GM18502 (cell line): ENCODE results near the gene GRID1.
"Not testable (repeated sequence)": the region's sequence is repeated elsewhere in the genome, so short reads cannot be mapped to it uniquely, and the experiment has no call there.

Experiments used
- ATAC-seq: cut with Tn5 transposase; IDR thresholded peaks from one replicate; pipeline ENCODE4 v1.9.1; 2021; ENCODE audit warnings: mild to moderate bottlenecking; ENCODE audit not compliant: unreplicated experiment, poor library complexity

GRID1 gene

DNA sequence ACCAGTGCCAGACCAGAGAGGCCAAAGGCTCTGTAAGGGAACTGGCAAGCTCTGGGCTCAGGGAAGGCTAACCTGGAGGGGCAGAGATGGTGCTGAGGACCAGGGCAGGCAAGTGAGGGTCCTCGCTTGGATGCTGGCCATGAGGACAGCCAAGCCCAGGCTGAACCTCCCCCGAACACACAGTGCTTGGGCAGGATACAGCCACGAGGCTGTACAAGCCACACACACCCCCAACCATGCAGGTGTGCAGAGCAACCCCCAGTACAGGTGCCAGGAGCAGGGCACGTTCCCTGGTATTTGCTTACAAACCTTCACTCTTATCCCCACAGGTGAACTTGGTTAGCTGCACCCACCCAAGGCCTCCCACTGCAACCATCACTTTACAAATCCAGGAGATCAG is 185.7 kb downstream of the GRID1 start:
- ATAC-seq: no peak

DNA sequence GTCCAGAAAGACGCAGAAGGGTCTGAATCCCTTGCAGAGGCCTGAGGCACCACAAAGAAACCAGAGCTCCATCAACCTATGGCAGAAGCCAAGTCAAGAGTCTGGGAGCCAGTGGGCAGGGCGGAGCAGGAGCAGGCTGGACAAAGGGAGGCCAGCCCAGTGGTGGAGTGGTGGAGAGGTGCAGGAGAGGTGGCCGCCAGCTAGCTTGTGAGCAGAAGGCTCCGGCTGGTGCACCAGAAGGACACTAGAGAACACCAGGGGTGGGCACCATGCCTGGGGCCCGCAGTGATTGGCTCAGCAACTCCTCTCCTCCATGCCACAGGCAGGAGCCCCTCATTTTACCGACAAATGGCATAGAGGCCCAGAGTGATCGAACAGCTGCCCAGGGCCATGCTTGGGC is 186.6 kb downstream of the GRID1 start:
- no peak for ATAC-seq

DNA sequence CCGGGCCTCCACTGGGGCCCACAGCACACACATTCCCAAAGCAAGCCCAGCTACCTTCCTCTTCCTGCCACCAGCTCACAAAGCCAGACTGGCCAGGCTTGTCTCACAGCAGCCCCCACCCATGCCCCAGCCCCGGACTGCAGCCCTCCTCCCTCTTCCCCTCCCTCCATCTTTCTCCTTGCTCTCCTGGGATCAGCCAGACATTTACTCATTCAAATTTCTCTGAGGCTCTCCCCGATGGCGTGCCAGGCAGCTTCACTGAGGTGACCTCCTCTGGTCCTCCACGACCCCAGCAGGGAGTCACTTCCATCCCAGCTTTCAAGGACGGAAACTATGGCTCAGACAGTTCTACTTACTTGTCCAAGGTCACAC is 187.5 kb downstream of the GRID1 start:
- no peak for ATAC-seq

DNA sequence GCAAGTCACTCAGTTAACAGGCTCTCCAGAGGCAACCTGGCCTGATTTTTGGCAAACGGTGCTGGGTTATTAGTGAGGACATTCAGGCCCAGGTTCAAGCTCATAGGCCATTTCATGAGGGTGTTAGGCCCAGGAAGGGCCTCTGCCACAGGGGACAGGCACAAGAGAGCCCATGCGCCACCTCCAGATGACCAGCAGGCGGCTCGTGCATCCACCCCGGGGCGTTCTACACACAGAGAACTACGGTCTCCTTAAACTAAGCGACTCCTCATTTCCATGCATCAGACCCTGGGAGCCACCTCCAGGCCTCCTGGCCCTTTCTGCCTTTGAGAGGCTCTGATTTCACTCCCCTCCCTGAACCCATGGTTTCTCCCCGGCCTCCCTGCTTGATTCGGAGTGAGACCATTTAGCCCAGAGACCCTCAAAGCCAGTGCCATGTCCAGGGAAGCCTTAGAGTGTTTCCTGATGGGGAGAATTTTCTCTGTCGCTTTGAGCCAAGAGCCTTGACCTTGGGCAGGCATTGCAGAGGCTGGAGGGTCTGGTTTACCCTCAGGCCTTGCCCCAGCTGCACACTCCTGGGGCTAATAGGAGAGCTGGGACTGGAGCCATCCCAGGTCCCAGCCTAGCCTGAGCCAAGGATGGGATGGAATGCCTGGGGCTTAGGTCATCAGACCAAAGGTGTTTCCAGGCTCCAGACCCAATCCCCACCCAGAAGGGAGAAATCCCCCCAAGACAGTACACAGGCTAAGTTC is 188.0 kb downstream of the GRID1 start:
- ATAC-seq: no peak

DNA sequence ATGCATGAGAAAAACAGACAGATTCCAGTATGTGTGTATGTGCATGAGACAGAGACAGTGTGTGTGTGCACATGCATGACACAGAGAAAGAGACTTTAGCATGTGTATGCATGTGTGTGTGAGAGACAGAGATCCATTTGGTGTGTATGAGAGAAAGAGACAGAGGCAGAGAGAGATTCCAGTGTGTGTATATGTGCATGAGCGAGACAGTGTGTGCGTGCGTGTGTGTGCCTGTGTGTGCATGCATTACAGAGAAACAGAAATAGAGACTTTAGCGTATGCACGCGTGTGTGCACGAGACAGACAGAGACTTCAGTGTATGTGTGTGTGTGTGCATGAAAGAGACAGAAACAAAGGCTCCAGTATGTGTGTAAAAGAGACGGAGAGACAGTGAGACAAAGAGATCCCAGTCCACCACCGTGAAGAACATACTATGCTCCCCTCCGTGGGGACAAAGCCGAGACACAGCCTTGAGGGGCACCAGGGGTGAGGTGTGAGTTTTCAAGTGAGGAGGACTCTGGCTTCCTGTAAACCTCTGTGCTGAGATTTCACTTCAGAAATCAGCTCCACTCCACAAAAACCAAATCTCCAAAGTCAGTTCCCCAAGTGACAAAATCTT is 188.9 kb downstream of the GRID1 start:
- no peak for ATAC-seq

DNA sequence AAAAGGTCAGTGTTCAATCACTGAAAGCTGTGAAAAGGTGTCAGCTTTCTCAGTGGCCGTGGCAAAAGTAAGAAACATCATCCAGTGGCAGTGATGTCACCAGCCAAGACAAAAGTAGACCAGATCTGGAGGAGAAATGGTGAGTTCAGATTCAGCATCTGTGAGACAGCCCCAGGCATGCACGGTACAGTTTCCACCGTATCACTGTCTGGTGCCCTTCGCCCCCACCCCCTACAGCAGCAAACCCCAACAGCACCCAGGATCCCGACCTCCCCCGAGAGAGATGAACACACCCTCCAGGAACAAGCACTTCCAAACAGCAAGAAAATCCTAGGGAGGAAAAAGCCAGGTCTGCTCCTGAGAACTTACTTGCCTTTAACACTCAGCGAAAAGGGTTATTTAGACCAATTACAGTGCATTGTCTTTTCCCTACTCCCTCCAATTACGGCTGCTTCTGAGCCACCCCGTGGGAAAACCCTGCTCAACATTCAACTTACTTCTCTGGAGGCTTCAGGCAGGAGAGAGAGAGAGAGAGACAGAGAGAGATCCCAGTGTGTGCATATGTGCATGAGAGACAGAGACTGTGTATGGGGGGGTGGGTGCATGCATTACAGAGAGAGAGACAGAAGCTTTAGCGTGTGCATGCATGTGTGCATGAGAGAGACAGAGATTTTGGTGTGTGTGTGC is 189.6 kb downstream of the GRID1 start:
- ATAC-seq: no peak

DNA sequence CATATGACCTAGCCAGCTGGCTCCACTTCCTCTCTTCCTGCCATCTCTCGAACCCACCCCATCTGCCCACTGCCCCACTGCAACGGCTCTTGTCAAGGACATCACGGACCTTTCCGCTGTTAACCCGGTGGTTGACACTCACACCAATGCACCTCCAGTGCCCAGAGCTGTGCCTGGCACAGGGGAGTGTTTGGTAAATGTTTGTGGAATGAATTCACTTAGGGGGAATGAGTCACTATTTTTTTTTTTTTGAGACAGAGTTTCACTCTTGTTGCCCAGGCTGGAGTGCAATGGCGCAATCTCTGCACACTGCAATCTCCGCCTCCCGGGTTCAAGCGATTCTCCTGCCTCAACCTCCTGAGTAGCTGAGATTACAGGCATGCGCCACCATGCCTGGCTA is 191.1 kb downstream of the GRID1 start:
- ATAC-seq: not testable (repeated sequence)

DNA sequence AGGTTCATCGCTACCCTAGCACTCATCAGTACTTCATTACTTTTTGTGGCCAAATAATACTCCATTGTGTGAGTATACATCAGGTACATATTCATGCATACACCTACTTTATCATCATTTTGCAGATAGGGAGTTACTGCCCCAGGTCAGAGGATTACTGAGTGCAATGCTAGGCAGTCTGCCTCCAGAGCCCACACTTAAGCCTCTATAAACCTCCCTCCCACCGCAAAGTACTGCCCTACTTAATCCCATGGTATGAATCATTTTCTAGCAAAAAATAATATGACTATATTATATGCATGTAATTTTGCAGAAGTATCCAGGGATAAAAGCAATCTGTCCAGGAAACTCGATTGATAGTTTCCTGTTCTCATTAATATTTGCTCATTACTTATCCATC is 194.3 kb downstream of the GRID1 start:
- no peak for ATAC-seq

DNA sequence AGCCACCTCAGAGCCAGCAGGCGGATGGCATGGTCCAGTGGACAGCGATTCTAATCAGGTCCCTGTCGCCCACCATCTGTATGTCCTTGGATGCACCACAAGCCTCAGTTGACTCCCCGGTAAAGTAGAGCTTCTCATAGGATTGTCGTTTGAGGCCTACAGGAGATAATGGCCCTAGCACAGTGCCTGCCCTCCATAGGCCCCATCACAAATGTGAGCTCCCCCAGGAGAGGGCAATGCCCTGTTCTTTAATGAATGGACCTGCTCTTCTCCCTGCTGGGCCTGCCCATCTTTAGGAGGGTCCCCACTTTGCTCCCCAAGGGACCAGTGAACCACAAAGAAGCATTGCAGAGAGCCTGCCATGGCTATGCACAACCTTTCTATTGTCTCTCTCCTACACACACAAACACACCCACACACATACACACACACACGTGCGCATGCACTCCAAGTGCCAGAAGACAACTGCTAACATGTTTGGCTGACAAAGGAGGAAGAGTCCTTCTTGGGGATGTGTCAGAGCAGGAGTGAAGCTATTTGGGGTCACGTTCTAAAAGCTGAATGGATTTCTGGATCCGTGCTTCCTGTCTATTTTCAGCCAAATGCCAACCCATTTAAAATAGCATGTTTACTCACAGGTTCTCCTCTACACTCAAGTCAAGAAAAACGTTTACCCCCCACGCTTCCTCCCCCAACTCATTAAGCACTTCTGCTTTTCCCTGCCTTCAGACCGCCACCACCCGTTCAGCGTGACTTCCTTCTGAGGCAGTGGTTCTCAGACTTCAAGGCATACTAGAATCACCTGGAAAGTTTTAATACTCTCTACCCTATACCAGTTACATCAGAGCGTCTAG is 196.1 kb downstream of the GRID1 start:
- peak; percentile 69 for ATAC-seq

DNA sequence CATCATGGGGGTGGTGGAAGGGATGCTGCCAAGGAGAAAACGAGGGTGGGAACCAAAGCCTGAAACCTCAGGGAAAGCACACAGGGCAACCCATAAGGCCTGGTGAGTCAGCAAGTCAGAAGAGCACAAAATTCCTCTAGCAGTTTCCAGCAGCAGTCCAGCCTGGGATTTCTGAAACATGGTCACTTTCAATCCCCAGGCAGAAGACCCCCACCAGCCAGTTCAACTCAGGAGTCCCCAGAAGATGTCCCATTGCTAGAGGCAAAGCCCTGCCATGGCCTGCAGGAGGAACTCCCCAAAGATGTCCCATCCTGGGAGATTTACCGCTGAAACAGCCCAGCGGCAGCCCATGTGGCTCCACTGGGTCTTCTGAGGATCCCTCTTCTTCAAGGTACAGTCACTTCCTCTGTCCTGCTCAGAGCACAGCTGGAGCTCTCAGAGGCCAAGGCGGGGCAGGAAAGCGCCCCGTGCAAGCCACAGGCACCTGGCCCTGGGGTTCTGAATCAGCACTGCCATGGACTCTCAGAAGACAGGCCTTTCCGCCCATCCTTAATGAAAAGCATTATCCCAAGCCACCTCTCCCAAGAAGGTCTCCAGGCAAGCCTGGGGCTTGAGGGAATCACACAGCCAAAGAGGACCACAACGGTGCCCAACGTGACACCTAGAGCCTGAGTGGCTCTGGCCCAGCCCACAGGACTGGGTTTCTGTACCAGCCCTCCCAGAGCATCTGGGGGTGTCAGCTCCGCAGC is 196.9 kb downstream of the GRID1 start:
- ATAC-seq: no peak

DNA sequence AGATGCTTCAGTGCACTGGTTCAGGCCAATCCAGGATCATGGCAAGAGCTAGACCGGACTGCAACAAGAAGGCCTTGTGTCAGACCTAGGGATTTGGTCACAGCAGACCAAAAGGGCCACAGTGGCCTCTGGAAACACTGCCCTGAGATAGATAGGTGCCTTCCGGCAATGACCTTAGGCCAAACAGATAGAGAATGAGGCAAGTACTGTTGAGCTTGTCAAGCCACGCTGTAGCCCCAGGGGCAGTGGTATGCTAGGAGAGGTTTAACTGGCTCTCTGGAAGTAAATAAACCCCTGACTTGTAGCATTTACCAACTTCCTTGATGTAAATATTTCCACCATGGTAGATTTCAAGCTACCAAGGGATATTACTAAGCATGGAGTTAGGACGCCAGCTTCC is 197.5 kb downstream of the GRID1 start:
- ATAC-seq: no peak

DNA sequence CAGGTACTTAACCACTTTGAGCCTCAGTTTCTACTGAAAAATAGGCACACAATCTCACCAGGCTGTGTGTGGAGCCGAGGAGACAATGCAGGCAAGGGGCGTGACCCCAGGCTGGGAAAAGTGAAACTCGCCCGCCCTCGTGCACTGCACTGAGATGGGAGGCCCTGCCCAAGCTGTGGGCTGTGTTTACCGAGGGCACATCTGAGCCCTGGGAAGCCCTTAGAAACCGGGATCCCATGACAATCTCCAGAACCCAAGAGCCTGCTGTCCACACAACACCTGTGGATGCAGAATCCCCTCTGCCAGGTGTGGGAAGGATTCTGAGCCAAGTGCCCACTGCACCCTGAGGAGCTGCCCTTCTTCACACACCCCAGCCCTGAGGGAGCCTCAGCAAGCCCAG is 198.3 kb downstream of the GRID1 start:
- ATAC-seq: no peak

DNA sequence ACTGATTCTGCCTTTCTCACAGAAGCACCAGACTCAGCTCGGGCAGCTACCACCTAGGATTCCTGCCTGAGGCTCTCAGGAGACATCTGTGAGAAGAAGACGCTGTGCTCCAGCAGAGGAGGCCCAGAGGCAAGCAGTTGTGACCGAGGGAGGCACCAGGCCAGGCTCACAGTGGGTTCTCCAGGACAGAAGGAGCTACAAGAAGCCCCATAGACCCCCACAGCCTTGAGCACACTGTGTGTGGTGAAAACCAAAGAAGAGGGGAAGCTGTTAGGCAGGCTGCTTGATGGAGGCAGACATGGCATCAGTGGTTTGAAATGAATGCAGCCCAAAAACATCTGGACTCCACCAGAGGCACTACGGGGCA is 198.8 kb downstream of the GRID1 start:
- no peak for ATAC-seq

DNA sequence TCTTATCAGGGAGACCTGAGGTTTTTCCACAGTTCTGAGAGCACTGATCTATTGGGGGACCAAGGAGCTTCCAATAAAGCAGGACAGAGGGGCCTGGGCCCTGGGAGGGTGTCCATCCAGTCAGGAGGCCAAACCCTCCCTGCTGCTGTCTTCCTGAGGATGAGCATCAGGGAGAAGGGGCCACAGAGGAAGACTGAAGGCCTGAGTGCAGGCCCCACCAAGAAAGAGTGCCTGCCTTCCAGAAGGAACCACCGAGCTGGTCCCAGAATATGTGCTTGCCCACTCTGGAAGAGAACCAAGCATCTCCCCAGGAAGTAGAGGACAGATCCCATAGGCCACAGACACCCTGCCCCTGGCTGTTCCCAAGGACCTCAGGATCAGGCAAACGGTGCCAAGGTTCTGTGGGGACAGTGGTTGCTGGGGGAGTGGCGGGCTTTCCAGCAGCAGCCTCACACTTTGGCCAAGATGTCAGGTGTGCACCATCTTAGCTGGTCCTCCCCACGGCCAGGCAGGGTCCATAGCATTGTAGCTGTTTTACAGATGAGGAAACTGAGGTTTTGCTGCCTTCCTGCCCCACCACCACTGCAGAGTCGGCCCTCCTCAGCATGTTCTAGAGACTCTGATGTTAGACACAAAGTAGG is 199.4 kb downstream of the GRID1 start:
- no peak for ATAC-seq

DNA sequence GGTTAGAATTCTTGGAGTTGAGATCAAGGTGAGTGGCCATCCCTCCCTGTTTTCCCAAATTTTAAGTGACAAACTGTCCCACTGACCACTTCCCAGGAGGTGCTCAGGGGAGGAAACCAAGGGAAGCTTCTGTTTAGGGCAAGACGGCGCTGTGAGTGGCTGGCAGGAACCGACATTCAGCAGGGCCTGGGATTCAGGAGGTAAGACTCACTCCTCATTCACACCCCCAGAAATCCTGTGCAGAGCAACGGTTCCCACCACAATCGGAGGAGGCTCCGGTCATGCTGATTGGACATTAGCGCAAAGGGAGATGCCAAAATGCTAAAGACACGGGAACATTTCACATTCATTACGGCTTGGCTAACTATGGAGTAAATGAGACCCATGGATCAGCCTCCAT is 200.9 kb downstream of the GRID1 start:
- ATAC-seq: no peak

DNA sequence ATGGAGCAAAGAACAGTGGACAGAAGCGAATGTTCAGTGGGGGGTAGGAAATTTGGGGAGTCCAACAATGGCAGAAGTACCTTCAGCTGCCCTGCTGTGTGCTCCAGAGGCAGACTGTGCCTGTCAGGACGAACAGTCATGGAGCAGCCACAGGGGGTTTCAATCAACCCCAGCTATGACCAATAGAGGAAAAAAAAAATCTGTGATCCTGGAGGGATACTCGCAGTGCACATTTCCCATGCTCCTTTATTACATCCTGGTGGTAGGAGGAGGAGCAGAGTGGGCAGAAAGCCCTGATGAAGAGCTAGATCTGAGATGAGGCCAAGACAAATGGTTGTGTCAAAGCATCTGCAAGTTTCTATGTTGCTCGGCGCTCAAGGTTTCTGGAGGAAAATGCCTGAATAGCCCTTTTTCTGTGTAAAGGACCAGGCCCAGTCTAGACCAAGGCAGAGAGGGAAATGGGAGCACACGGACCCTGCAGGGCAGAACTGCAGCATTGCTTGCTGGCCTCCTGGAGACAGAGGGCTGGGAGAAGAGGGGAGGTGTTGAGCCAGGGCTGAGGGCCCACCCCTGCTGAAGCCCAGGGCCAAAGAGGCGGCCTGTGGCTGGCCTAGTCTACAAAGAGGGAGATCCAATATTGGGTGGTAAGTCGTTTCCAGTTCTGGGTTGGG is 201.5 kb downstream of the GRID1 start:
- ATAC-seq: no peak

DNA sequence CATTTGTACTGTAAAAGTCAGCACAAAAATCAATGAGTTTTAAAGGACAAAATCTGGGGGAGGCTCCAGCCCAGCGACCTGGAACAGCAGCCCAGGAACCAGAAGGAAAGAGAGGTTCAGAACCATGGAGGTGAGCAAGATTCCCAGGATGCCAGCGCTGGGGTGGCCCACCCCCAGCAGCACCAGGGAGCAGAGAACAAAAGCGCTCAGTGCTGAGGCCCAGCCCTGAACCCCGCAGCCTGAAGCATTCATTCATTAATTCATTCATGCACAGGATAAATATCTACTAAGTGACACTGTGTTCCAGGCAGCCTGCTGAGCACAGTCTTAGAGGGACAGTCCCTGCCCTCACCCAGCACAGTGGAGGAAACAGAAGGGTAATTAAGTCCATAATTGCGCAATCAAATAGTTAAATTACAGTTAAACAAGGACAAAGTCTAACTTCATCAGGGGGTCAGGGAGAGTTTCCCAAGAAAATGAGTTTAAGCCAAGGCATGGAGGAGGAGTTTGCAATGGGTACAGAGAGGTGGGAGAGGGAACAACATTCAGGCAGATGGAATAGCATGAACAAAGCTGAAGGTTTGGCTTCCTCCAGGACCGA is 202.3 kb downstream of the GRID1 start:
- ATAC-seq: no peak

DNA sequence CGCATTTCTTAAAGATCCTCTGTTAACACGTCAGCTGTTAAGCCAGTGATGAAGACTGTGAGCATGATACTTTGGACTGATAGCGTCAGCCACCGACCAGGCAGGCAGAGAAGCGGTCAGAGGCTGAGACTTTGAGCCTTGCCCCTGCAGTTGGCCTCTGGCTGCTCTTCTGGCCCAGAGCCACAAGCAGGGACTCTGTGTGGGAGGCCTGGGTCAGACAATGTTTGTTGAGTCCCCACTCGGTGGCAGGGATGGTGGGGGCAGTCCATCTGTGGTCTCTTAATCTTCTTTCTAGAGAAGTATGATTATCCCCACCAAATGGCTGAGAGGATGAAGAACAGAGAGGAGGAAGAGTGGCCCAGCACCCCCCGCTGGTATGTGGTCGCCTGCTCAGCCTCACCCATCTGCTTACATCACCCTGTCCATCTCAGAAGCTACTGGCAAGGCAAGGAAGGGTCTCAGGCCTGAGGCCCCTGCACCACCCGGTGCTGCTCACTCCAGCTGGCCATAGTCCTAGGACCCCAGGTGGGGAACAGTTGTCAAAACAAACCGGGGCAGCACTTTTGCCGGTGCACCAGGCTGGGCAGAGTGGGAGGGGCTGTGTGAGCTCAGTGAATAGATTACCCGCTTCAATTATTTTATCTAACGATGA is 202.9 kb downstream of the GRID1 start:
- ATAC-seq: no peak
